Mesenchymal stem cell (in vitro differentiated cells and primary cell): Measurements from ENCODE around the gene MRPS24.

Source experiments
- DNase-seq: peaks from one replicate; pipeline ENCODE4 v3.0.0-alpha.2; 2013
- H2AFZ ChIP-seq: one replicate; pipeline ENCODE4 v1.6.1; 2013; ENCODE audit warnings: low read depth, mild to moderate bottlenecking, control low read depth, inconsistent platforms, low read length, moderate library complexity
- H2AK5ac ChIP-seq: 2 replicates; pipeline ENCODE4 v1.6.1; 2013; ENCODE audit warnings: low read length, moderate library complexity, mild to moderate bottlenecking, inconsistent platforms; ENCODE audit not compliant: severe bottlenecking
- H2BK120ac ChIP-seq: one replicate; pipeline ENCODE4 v1.6.1; 2013; ENCODE audit warnings: low read depth, mild to moderate bottlenecking, inconsistent platforms, low read length, moderate library complexity
- H2BK12ac ChIP-seq, 2 experiments: one replicate each; pipeline ENCODE4 v1.6.1; 2013; ENCODE audit warnings: inconsistent platforms in 2 of 2, low read length in 2 of 2, mild to moderate bottlenecking in 2 of 2, moderate library complexity in 2 of 2, control low read depth in 1 of 2
- H2BK15ac ChIP-seq: one replicate; pipeline ENCODE4 v1.6.1; 2013; ENCODE audit warnings: mild to moderate bottlenecking, low read depth, inconsistent platforms; ENCODE audit not compliant: poor library complexity, severe bottlenecking
- H2BK5ac ChIP-seq: 2 replicates; pipeline ENCODE4 v1.6.1; 2013; ENCODE audit warnings: low read depth, mild to moderate bottlenecking, low read length, control low read depth, inconsistent platforms; ENCODE audit not compliant: poor library complexity, severe bottlenecking
- H3K14ac ChIP-seq, 2 experiments: one replicate each; pipeline ENCODE4 v1.6.1; 2013; ENCODE audit warnings: inconsistent platforms in 2 of 2, low read length in 2 of 2, control low read depth in 1 of 2, mild to moderate bottlenecking in 1 of 2, moderate library complexity in 1 of 2
- H3K18ac ChIP-seq, 2 experiments: one replicate each; pipeline ENCODE4 v1.6.1; 2013; ENCODE audit warnings: inconsistent platforms in 2 of 2, low read length in 2 of 2, control low read depth in 1 of 2, low read depth in 1 of 2, mild to moderate bottlenecking in 1 of 2
- H3K23ac ChIP-seq, 2 experiments: one replicate each; pipeline ENCODE4 v1.6.1; 2013; ENCODE audit warnings: inconsistent platforms in 2 of 2, low read length in 2 of 2, mild to moderate bottlenecking in 2 of 2, moderate library complexity in 2 of 2, control low read depth in 1 of 2
- H3K27ac ChIP-seq: 2 replicates; pipeline ENCODE4 v1.5.1; 2013; ENCODE audit warnings: mild to moderate bottlenecking, moderate library complexity, low read length, control low read depth, inconsistent platforms; ENCODE audit not compliant: poor library complexity, severe bottlenecking
- H3K27me3 ChIP-seq, 2 experiments: 2 replicates each; pipeline versions ENCODE4 v1.6.1 to v1.7.0; 2013; ENCODE audit warnings: low read length in 2 of 2, mild to moderate bottlenecking in 2 of 2, moderate library complexity in 2 of 2, control low read depth in 1 of 2, inconsistent platforms in 1 of 2; ENCODE audit not compliant: control insufficient read depth in 1 of 2, insufficient read depth in 1 of 2
- H3K36me3 ChIP-seq, 2 experiments: 2 replicates each; pipeline versions ENCODE4 v1.6.1 to v1.7.0; 2013; ENCODE audit warnings: low read length in 2 of 2, control low read depth in 1 of 2, inconsistent platforms in 1 of 2, low read depth in 1 of 2, mild to moderate bottlenecking in 1 of 2; ENCODE audit not compliant: insufficient read depth in 2 of 2, control insufficient read depth in 1 of 2
- H3K4ac ChIP-seq, 2 experiments: one replicate each; pipeline ENCODE4 v1.6.1; 2013; ENCODE audit warnings: inconsistent platforms in 2 of 2, low read length in 2 of 2, mild to moderate bottlenecking in 2 of 2, moderate library complexity in 2 of 2, control low read depth in 1 of 2, low read depth in 1 of 2
- H3K4me1 ChIP-seq: 2 replicates; pipeline ENCODE4 v1.6.1; 2013; ENCODE audit warnings: low read depth, low read length, control low read depth; ENCODE audit not compliant: control insufficient read depth, insufficient read depth
- H3K4me2 ChIP-seq: 2 replicates; pipeline ENCODE4 v1.6.1; 2013; ENCODE audit warnings: low read length, mild to moderate bottlenecking, inconsistent platforms; ENCODE audit not compliant: poor library complexity, severe bottlenecking
- H3K4me3 ChIP-seq, 2 experiments: 2 replicates each; pipeline versions ENCODE4 v1.5.1 to v1.7.0; 2013; ENCODE audit warnings: low read length in 2 of 2, mild to moderate bottlenecking in 2 of 2, control low read depth in 1 of 2, low read depth in 1 of 2; ENCODE audit not compliant: insufficient read depth in 1 of 2
- H3K79me1 ChIP-seq: replicated peaks from 2 replicates; pipeline ENCODE4 v1.6.1; 2013; ENCODE audit warnings: mild to moderate bottlenecking, control low read depth, low read length, inconsistent platforms; ENCODE audit not compliant: poor library complexity, severe bottlenecking
- H3K9ac ChIP-seq: 2 replicates; pipeline ENCODE4 v1.7.0; 2013; ENCODE audit warnings: mild to moderate bottlenecking, low read length, moderate library complexity
- H3K9me3 ChIP-seq: 2 replicates; pipeline ENCODE4 v1.7.0; 2013; ENCODE audit warnings: mild to moderate bottlenecking, low read length; ENCODE audit not compliant: control insufficient read depth
- H4K8ac ChIP-seq: one replicate; pipeline ENCODE4 v1.6.1; 2013; ENCODE audit warnings: inconsistent platforms, mild to moderate bottlenecking, low read length, moderate library complexity
- H4K91ac ChIP-seq: one replicate; pipeline ENCODE4 v1.6.1; 2013; ENCODE audit warnings: mild to moderate bottlenecking, low read length, inconsistent platforms
- WGBS: methylation state at CpG from one replicate; pipeline ENCODE4 v1.1.7; 2013; ENCODE audit warnings: mixed read lengths; 5-methylcytosine and 5-hydroxymethylcytosine counted together

Gene MRPS24

GRCh38 chr7:43879477-43879876 lies 10.2 kb upstream of the MRPS24 start:
- peak overlapping the region; percentile 72 for H3K27ac ChIP-seq
- no peak overlapping the region for H2BK15ac ChIP-seq
- no peak overlapping the region for H3K4me2 ChIP-seq
- H2AK5ac ChIP-seq = no peak overlapping the region
- H2BK120ac ChIP-seq = no peak overlapping the region
- DNase-seq = peak; percentile 78
- no peak overlapping the region for H3K18ac ChIP-seq
- no CpG with 5 or more reads among the region's 2 CpGs for WGBS
- H3K23ac ChIP-seq = no peak overlapping the region
- peaks cover 39% of the 10 kb centered on the region for H3K79me1 ChIP-seq
- H4K91ac ChIP-seq = no peak overlapping the region
- no peaks in the 10 kb centered on the region for H3K9me3 ChIP-seq
- H3K9ac ChIP-seq = peak overlapping the region; percentile 66
- H2AFZ ChIP-seq = no peak overlapping the region
- peaks cover 56 to 81% of the 10 kb centered on the region in 2 experiments for H3K36me3 ChIP-seq
- peak overlapping the region in 1 of 2 experiments; percentile 21 for H3K4me3 ChIP-seq
- no peaks in the 10 kb centered on the region for H3K27me3 ChIP-seq
- no peak overlapping the region for H3K14ac ChIP-seq
- peaks cover 9% of the 10 kb centered on the region for H3K4me1 ChIP-seq
- no peak overlapping the region for H2BK12ac ChIP-seq
- H2BK5ac ChIP-seq = no peak overlapping the region
- H4K8ac ChIP-seq = no peak overlapping the region
- no peak overlapping the region for H3K4ac ChIP-seq

GRCh38 chr7:43878867-43879266 lies 9.6 kb upstream of the MRPS24 start:
- peak overlapping the region; percentile 72 for H3K27ac ChIP-seq
- no peak for DNase-seq
- no peaks in the 10 kb centered on the region for H3K27me3 ChIP-seq
- H3K4me1 ChIP-seq = peaks cover 9% of the 10 kb centered on the region
- no peak overlapping the region for H2BK5ac ChIP-seq
- no peak overlapping the region for H4K8ac ChIP-seq
- H3K9me3 ChIP-seq = no peaks in the 10 kb centered on the region
- no peak overlapping the region for H3K14ac ChIP-seq
- H3K23ac ChIP-seq = no peak overlapping the region
- peak overlapping the region; percentile 94 for H2AK5ac ChIP-seq
- H3K79me1 ChIP-seq = peaks cover 38% of the 10 kb centered on the region
- H3K4me3 ChIP-seq = peak overlapping the region in 1 of 2 experiments; percentile 21
- peak overlapping the region; percentile 66 for H3K9ac ChIP-seq
- no peak overlapping the region for H3K18ac ChIP-seq
- H4K91ac ChIP-seq = no peak overlapping the region
- no peak overlapping the region for H2BK12ac ChIP-seq
- H3K4me2 ChIP-seq = no peak overlapping the region
- H2AFZ ChIP-seq = no peak overlapping the region
- H2BK15ac ChIP-seq = no peak overlapping the region
- WGBS = 80% methylated on average over 5 of the region's 5 CpGs
- H2BK120ac ChIP-seq = no peak overlapping the region
- peaks cover 56 to 79% of the 10 kb centered on the region in 2 experiments for H3K36me3 ChIP-seq
- no peak overlapping the region for H3K4ac ChIP-seq

- WGBS = 97% methylated on average over 38 of the region's 38 CpGs
- H3K27me3 ChIP-seq = no peaks in the 10 kb centered on the region
- no peak overlapping the region for H3K27ac ChIP-seq
- H3K9me3 ChIP-seq = no peaks in the 10 kb centered on the region
- no peak overlapping the region for H3K4me3 ChIP-seq
- no peak overlapping the region for H2AK5ac ChIP-seq
- H2AFZ ChIP-seq = no peak overlapping the region
- H2BK12ac ChIP-seq = no peak overlapping the region
- no peak overlapping the region for H2BK120ac ChIP-seq
- no peak overlapping the region for H3K14ac ChIP-seq
- no peak overlapping the region for H3K4ac ChIP-seq
- DNase-seq = no peak
- H3K4me2 ChIP-seq = no peak overlapping the region
- H3K23ac ChIP-seq = no peak overlapping the region
- H3K36me3 ChIP-seq = peaks cover 57 to 77% of the 10 kb centered on the region in 2 experiments
- no peak overlapping the region for H3K18ac ChIP-seq
- no peak overlapping the region for H2BK15ac ChIP-seq
- H3K9ac ChIP-seq = peak overlapping the region; percentile 66
- H3K79me1 ChIP-seq = peaks cover 40% of the 10 kb centered on the region
- H2BK5ac ChIP-seq = no peak overlapping the region
- no peak overlapping the region for H4K8ac ChIP-seq
- H3K4me1 ChIP-seq = peaks cover 11% of the 10 kb centered on the region
- H4K91ac ChIP-seq = no peak overlapping the region
Observed at GRCh38 chr7:43877968-43878864, 8.9 kb upstream of the MRPS24 start.

GRCh38 chr7:43876976-43877745 lies 7.8 kb upstream of the MRPS24 start:
- no peak overlapping the region for H2BK12ac ChIP-seq
- no peak overlapping the region for H2BK120ac ChIP-seq
- no peak overlapping the region for H2AFZ ChIP-seq
- H3K14ac ChIP-seq = no peak overlapping the region
- no peak overlapping the region for H3K27ac ChIP-seq
- H3K79me1 ChIP-seq = peaks cover 42% of the 10 kb centered on the region
- peaks cover 57 to 72% of the 10 kb centered on the region in 2 experiments for H3K36me3 ChIP-seq
- H3K4ac ChIP-seq = no peak overlapping the region
- WGBS = 95% methylated on average over 29 of the region's 29 CpGs
- H2BK15ac ChIP-seq = no peak overlapping the region
- H3K4me3 ChIP-seq = no peak overlapping the region
- H3K23ac ChIP-seq = no peak overlapping the region
- no peak overlapping the region for H3K18ac ChIP-seq
- H2AK5ac ChIP-seq = no peak overlapping the region
- H3K4me1 ChIP-seq = peaks cover 19% of the 10 kb centered on the region
- no peak overlapping the region for H3K4me2 ChIP-seq
- no peak overlapping the region for H4K91ac ChIP-seq
- no peak overlapping the region for H4K8ac ChIP-seq
- H3K27me3 ChIP-seq = no peaks in the 10 kb centered on the region
- no peaks in the 10 kb centered on the region for H3K9me3 ChIP-seq
- H2BK5ac ChIP-seq = no peak overlapping the region
- DNase-seq = no peak
- no peak overlapping the region for H3K9ac ChIP-seq
